Retina (tissue), 1 donor: ENCODE results near the gene ATAD1.
A peak's percentile ranks its signal among the peaks of the same experiment; 100 is the strongest.
"Not testable (repeated sequence)": the region's sequence is repeated elsewhere in the genome, so short reads cannot be mapped to it uniquely, and the experiment has no call there.

Source experiments
- DNase-seq: peaks from one replicate; pipeline ENCODE4 v3.0.0-alpha.2; 2016

ATAD1 gene

DNA sequence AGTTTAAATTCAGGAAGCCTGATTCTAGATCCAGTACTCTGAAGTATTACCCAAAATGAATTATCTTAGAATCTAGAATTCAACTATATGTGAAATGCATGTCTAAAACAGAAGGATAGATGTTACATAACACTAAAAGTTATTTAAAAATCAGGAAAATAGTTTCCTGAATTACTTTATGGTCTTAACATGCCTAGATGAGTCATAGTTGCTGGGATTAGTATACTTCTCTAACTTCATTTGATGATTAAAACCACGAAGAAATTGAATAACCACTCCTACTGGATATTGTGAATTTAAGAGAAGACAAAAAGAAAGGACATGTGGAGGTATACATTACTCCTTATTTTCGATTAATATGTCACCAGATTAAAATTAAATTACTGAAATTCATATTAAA, 65.5 kb downstream of the ATAD1 start:
- DNase-seq = no peak

- DNase-seq = no peak
These were observed 66.8 kb downstream of the ATAD1 start for GRCh38 chr10:87751274-87751673.

GRCh38 chr10:87750817-87751216, 67.2 kb downstream of the ATAD1 start:
- DNase-seq = no peak

DNA sequence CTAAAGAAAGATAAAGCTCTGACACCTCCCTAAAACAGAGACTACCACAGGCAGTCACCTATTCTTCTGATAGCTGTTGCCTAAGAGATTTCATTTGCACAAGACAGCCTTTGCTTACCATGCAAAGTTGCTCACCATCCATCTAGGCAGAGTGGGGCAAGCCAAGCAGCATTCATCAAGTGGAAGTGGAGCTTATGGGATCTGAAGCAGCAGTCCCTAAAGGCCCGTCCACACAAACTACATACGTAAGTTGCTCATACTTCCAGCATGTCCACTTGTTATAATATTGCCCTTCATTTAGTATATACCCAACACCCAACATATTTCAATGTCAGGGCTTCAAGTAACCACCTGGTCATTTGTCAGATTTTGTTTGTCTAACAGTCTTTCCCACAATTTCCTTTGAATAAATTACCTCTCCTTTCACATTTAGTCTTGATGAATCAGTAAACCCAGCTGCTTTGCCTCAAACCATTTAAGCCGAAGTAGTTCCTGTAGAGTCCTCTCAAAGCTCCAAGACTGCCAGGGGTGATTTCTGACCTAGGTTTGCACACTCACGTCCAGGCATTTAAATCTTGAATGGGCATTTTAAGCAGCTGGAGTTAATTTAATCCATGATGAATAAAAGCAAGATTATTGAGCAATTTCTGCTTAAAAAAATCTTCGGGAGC, 67.9 kb downstream of the ATAD1 start:
- no peak for DNase-seq

- not testable (repeated sequence) for DNase-seq
These were observed 69.8 kb downstream of the ATAD1 start for GRCh38 chr10:87748244-87748643.

- no peak for DNase-seq
These were observed 71.1 kb downstream of the ATAD1 start for GRCh38 chr10:87746911-87747310.

GRCh38 chr10:87744606-87745005, 73.4 kb downstream of the ATAD1 start:
- DNase-seq = no peak

- not testable (repeated sequence) for DNase-seq
These were observed 74.9 kb downstream of the ATAD1 start for GRCh38 chr10:87742992-87743610.

GRCh38 chr10:87740254-87740655, 77.8 kb downstream of the ATAD1 start:
- no peak for DNase-seq

DNA sequence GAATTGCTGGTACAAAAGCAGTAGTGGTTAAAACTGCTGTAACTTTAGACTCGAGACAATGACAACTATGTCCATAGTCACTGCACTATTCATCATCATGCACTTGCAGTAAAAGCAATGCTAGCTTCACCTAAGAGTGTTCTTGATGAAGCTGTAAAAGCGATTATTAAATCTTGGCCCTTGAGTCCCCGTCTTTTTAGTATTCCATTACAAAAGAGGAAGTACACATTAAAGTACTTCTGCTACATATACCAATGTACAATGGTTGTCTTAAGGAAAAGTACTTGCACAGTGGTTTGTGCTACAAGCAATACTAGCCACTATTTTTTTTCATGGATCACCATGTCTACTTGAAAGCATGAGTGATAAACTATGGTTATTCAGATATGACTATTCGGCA, 78.3 kb downstream of the ATAD1 start:
- no peak for DNase-seq

DNA sequence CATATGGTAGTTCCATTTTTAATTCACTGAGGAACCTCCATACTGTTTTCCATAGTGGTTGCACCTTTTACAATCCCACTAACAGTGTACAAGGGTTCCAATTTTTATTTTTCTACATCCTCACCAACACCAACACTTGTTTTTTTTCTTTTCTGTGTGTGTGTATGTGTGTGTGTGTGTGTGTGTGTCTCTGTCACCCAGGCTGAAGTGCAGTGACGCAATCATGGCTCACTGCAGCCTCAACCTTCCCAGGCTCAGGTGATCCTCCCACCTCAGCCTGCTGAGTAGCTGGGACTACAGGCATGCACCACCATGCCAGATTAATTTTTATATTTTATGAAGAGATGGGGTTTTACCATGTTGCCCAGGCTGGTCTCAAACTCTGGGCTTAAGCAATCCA, 79.8 kb downstream of the ATAD1 start:
- not testable (repeated sequence) for DNase-seq

DNA sequence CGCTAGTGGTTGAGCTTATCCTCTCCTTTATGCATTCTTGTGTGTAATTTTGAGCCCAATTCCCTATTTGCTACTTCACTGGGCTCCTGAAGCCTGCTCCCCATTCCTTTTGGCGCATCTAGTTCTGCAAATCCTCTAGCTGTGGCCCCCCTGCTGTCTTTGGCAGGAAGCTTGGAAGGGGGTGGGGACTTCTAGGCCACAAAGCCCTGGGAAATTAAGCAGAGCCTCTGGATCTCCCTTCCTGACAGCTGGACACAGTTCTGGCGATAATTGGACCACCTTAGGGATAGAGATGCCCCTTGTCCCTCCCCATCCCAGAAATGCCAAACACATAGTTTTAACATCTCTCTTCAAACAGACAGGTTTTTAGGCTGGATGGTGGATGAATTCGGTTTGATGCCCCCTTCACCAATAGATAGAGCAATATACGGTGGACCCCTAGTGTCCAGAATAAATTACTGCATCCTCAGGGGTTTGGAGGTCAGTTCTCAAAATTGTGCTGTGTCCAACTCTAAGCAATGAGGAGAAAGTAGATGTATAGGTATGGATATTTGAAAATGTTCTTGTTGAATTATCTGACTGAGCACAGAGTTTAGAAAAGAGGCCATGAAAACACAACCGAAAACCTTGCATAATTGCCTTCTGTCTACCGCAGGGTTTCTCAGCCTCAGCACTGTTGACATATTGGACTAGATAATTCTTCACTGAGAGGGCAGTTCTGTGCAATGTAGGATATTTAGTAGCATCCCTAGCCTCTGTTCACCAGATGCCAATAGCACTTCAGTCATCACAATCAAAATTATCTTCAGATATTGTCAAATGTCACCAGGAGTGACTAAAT, 82.8 kb downstream of the ATAD1 start:
- DNase-seq = peak; percentile 82

GRCh38 chr10:87733081-87733480, 84.9 kb downstream of the ATAD1 start:
- no peak for DNase-seq

- DNase-seq = no peak
These were observed 88.1 kb downstream of the ATAD1 start for GRCh38 chr10:87729940-87730339.

- no peak for DNase-seq
These were observed 93.2 kb downstream of the ATAD1 start for GRCh38 chr10:87724789-87725188.

GRCh38 chr10:87723500-87723899, 94.5 kb downstream of the ATAD1 start:
- no peak for DNase-seq

DNA sequence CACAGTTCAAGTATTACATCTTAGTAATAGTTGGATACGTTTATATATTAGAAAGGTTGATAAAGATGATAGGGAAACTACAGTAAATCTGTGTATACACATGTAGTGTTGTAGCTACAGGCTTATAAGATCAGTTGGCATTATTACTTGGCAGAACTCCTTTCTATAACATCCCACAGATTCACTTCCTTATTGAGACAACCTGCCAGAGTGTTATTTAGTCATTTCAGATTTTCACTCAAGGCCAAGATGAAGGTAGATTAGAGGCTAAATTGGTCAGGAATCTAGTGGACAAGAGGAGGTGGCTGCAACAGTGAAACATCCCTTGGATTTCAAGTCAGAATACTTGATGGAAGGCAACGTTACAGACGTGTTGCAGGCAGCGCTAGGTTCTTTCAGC, 95.3 kb downstream of the ATAD1 start:
- DNase-seq = no peak

DNA sequence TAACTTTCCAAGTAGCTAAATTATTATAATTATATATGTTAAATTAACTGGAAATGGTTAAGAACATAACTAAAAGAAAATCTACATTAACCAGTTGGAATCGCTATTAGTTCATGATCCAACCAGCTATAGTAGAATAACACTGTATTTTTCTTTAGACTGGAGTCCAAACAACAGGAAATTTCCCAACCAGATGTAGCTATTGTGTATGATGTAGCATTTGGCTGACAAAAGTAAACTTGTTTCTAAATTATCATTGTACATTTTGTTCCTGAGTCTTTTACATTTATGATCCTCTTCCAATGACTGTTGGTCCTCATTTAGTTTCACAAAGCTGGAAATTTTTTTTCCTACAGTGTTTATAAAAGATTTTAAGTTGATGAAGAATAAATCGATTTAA, 96.2 kb downstream of the ATAD1 start:
- no peak for DNase-seq

DNA sequence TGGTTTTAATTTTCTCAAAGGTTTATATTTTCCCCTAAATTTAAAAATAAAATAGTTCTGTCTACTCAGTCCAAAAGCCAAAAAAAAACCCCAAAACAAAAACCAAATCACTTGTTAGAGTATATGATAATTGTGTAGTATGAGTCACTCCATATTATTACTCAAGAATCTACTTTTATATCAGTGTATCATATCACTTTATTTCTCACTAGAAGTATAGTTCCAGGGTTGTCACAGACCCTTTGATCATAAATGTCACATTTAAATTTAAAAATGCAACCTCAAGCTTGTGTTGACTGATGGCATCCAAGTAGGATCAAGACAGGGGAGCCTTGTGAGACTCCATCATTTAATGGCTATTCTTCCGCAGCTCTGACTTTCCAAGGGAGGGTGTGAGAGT, 97.4 kb downstream of the ATAD1 start:
- DNase-seq = no peak

- DNase-seq = no peak
These were observed 101.7 kb downstream of the ATAD1 start for GRCh38 chr10:87716348-87716670.

GRCh38 chr10:87715552-87716347, 102.3 kb downstream of the ATAD1 start:
- no peak for DNase-seq

DNA sequence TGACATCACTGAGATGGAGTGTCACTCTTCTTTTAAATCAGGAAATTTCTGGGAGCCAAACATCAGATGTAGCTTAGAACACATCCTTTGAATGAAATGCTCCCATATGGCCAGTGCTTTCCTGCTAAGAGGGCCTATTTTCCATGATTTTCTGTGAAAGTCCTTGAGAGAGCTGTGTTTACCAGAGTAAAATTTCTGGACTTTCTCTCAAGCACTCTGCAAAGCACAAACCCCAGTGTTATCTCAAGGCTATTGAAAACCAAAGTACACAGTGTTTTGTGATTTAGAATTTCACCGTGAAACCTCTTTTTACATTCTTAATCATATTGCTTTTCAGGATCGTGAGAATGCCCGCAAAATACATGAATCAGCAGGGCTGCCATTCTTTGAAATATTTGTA, 104.3 kb downstream of the ATAD1 start:
- no peak for DNase-seq

DNA sequence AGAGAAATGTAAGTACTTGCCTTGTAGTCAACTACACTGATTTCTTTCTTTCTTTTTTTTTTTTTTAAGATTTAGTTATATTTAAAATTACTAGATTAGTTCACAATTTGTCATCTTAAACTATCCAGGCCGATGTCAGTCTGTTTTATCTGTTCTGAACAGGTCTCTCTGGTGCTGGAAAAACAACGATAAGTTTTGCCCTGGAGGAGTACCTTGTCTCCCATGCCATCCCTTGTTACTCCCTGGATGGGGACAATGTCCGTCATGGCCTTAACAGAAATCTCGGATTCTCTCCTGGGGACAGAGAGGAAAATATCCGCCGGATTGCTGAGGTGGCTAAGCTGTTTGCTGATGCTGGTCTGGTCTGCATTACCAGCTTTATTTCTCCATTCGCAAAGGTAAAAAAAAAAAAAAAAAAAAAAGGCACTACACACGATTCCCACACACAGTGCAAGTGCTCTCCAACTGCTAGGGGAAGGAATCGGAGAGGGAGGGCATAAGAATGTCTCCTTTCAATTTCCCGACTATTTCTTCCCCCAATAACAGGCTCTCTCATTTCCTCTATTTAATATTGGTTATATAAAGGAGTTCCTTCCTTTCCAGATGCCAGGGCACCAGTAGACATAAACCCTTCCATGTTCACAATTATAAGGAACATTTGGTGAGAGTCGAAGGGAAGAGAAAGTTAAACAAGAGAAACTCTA, 105.0 kb downstream of the ATAD1 start:
- DNase-seq = no peak
